HG02623 (cell line): ENCODE data around the gene TUBA4A.

Experiments
- ATAC-seq: cut with Tn5 transposase; IDR thresholded peaks from one replicate; pipeline ENCODE4 v1.9.1; 2021; ENCODE audit warnings: moderate library complexity; ENCODE audit not compliant: unreplicated experiment

TUBA4A gene

DNA sequence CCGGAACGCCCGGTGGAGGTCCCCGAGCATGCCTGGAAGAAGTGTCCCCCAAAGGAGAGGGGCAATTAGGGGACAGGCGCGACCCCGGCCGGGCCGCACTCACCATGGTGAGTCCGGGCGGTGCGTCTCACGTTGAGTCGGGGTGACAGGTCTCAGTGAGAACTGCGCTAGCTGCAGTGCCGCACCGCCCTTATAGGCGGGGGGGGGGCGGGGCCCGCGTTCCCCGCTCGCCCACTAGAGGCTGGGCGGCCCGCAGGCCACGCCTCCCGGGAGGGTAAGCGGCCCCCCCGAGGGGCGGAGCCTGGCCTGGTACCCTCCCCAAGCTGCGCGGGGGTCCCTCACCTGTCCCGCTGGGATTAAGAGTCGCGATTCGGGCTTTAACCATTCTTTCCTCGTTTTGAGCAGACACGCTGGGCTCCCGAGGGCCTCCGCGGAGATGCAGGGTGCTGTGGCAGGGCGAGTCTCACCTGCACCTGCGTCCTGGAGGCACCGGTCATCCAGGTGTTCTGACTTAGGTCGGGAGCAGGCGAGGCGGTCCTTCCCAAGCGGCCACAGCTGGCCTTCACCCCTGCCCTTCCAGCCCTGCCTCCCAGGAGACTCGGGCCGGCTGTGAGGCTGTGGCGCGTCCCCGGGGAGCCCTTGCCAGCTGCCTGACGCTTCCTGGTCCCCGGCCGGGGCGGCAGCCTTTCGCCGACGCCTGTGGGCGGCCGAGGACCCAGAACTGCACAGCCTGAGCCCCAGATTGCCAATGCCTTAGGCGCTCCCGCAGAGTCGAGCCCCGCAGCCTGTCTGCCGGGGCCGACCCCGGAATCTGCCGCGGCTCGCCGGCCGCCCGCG is at the start of gene TUBA4A:
TSS of gene TUBA4A (minus strand) at position 166 of the 837 bp plus-strand sequence. CDS start at position 106, 60 bp downstream.
- peak; percentile 40 for ATAC-seq

DNA sequence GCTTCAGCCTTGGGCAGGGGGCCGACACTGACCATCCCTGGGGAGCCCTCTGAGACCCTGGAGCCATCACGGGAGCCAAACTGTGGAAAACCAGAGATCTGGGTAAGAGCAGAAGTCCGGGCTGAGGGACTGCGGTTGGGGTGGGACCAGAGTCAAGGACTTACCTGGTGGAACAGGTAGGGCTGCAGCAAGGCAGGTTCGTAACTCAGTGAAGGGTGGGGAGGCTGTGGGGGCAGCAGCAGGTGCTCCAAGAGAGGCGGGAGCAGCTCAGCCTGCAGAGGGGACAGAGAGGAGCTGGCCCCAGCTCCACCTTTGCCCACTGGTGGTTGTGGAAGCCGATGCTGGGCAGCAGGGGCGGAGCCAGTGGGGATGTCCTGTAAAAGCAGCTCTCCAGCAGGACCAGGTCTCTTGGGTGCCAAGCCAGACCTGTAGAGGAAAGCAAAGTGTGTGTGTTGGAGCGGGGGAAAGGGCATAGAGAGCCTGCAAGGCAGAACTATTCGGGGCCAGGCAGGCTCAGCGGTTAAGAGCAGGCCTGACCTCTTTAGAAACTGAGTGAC is 48.8 kb upstream of the TUBA4A start:
- no peak for ATAC-seq

DNA sequence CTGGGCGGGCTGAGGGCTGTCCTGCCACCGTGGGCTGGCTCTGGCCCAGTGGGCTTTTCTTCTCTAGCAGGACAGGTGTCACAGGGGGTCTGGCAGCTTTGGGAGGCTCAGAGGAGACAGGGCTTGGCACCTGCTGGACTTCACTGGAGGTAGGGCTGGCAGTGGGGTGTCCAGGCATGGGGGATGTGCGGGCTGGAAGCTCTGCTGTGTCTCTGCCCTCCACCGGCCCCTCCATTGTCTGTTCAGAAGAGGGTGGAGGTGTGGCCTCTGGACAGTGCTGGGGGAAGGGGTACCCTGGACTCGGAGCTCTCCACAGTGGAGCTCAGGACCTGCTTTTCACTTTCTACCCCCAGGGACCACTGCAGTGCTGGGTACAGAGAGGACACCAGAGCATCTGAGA is 46.3 kb upstream of the TUBA4A start:
- no peak for ATAC-seq

DNA sequence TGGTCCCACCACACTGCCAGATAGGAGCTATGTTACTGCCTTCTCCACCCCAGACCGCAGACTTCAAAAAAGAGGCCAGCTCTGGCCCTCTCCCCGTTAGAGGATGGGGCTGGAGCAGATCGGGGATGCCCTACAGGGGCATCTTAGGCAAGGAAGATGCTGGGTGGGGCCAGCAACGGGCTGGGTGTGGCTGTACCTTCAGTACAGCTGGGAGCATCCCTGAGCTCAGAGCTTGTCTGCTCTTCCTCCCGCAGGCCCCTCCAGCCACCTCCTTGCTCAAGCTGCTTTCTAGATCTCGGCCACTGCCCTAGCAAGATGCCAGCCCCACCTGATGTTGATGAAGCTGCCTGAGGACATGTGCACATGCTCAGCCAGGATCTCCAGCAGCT is 45.6 kb upstream of the TUBA4A start:
- ATAC-seq, result no peak

DNA sequence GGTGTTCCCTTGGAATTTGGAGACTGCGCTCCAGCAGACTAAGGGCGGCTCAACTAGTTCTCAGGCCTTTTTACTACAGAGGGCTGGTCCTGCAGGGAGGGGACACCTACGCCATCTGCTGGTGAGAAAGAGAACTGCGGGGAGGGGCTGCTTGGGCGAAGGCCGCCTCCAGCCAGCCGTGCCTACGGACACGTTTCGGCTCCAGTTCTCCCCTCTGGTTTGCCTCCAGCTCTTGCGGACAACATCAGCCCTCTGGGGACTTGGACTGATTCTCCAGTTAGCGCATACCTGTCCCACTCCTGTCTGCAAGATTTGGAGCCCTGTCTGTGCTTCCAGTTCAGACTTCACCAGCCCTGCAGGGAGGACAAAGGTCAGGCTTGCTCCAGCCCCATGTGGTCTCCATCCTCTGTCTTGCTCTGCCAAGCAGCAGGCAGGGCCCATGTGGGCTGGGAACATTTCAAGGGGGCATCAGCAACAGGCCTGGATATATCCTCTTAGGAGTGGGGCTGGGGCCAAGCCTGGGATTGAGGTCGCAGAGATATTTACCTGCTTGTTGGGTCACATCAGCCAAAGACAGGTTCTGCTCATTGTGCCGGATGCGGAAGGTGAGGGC is 45.1 kb upstream of the TUBA4A start:
- peak; percentile 56 for ATAC-seq

DNA sequence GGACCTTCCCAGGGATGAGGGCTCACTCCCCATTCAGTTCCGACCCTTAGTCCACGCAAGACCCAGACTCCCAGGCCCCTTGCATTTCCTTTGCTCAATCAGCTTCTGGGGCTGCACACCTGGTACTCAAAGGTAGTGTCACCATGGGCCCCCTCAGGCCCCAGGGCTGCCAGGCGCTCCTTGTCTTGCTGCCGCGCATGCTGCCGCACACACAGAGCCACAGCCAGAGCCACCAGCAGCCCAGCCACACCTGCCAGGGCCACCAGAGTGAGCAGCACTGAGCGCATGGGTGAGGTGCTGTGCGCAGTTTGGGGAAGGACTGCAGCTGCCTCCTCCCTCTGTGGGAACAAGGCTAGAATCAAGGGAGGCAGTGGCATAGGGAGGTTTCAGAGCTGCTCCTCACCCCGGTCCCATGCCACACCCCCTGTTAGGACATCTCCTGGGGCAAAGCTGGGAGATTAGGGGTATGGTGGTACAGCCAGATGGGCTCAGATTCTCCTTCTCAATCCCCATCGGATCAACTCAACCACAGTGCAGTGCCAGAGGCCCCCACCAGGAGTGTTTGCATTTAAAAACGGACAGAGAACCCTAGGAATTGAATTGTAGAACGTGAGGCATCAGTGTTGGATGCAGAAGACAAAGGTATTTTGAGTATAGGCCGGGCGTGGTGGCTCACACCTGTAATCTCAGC is 44.2 kb upstream of the TUBA4A start:
- ATAC-seq, result no peak

DNA sequence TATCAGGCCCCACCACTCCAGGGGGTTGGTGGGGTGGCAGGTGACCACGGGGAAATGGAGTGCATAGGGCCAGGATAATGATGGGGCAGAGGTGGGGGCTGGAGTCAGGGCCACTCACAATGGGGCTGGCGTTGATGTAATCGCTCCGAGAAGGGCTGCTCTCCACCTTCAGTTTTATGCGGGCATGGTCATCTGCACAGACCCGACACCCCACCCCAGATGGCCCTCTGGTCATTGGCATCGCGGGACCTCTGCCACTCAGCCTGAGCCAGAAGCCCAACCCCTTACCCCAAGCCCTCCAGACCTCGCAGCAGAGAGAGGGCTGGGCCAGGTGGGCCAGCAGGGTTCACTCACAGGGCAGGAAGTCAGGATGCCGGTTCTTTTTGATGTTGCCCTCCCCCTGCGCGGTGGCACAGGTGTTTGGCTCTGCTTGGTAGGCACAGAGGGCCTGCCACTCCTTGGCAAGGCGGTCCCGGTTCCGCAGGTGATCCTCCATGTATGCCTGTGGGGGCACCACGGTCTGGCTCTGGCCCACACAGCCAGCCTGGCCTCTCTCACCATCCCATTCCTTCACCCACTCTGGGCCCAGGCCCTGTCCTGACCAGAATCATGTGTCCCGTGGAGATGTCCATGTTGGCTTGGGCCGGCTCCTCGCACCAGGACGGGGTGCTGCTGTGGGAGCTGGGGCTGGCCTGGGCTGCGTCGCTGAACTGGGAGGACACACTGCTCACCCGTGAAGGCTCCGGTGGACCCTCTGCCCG is 43.1 kb upstream of the TUBA4A start:
- ATAC-seq, result no peak

DNA sequence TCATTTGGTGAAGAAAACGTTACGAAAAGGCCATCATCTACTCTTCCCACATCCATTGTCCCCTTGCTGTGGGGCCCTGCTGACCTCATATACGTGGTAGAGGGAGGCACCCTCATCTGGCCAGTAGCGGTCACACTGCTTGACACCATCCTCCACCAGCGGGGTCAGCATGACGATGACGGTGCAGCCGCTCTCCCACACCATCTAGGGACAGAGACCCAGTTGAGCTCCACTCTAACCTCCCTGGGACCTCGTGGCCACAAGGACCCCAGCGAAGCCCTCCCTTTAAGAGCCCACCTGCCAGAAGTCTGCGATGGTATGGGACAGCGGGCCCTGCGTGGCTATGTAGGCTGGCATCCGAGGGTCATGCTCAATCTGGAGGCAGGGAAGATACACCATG is 42.4 kb upstream of the TUBA4A start:
- no peak for ATAC-seq

DNA sequence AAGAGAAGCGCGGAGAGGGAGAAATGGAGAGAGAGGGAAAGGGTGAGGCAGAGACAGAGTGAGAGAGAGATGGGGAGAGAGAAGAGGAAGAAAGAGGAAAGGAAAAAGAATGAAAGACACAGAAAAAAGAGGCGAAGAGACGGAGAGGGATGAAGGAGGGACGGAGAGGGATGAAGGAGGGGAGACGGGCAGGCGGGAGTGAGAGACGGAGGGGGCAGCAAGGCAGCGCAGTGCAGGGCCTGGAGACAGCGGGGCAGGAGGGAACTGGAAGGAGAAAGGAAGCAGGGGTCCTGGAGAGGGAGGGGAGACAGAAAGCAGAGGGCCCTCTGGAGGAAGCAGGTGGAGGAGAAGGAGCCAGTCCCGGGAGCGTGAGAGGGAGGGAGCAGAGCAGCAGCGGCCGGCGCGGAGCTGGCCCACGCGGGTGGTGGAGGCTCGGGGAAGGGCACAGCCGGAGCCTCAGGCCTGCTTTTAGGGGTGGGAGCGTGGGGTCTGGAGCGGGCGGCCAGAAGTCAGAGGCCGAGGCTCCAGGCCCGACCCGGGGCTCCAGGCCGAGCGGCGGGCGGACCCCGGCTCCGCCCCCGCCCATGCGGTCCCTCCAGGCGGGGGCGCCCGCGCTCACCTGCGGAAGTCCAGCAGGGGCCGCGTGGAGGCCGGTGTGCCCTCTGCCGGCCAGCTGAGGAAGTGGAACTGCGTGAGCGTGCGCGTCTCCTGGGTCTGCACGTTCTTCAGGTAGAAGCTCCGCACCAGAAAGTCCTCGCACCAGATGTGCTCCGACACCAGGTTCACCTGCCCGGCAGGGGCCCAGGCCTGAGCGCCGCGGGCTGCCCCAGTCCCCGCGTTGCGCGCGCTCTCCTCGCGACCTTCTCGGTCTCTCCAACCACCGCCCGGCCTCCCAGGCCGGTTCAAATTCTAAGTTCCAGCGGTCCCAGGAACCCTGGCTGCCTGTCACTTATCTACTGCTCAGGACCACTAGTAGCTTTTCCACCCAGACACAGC is 40.9 kb upstream of the TUBA4A start:
- peak; percentile 85 for ATAC-seq

DNA sequence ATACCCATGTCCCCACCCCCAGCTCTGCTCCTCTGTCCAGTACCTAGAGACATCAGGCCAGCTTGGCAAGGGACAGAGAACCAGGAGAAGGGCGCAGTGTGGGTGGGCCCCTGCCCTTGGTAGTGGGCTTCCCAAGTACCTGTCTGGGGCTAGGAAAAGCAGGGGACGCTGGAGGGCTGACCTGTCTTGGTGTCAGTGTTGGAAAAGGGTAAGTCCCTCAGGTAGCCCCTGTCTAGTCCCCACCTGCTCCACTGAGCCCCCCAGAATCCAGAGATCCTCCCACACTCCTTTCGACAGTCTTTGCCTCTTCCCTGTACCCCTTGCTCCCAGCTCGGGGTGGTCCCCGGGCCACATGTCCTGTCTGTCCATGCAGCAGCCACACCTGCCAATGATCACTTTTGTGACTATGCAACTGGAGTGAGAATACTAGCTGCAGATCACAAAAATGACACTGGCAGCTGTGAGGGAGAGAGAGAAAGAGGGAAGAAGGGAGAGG is 40.1 kb upstream of the TUBA4A start:
- no peak for ATAC-seq

DNA sequence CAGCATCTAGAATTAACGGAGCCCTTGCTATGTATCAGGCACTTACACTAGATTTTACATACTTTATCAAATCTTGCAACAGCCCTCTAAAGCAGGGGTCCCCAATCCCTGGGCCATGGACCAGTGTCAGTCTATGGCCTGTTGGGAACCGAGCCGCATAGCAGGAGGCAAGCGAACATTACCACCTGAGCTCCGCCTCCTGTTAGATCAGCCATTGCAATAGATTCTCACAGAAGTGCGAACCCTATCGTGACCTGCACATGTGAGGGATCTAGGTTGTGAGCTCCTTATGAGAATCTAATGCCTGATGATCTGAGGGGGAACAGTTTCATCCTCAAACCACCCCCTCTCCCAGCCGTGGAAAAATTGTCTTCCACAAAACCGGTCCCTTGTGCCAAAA is 38.9 kb upstream of the TUBA4A start:
- ATAC-seq, result no peak

DNA sequence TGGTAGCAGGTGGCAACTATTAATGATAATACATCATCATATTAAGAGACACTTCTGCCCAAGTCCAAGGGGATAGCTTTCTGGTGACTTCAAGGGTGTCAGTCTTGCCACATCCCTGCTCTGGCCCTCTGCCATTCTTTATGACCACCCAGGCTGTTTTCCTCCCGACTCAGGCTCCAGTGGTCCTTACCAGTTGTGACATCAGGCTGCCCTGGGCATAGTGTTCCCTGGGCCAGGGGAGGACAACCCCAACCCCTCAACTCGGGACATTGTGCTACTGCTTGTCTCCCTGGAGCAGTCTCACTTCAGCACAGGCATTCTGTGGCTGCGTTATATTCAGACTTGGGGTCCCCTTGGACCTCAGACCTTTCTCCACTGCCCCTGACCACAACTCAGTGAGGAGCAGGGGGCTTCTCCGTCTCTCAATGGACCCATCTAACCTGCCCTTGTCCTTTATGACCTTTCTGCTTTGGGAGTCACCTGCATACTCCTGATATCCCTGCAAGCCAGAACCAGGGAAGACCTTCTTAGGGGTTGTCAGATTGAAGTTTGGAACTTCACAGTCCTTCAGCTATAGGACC is 38.3 kb upstream of the TUBA4A start:
- no peak for ATAC-seq

DNA sequence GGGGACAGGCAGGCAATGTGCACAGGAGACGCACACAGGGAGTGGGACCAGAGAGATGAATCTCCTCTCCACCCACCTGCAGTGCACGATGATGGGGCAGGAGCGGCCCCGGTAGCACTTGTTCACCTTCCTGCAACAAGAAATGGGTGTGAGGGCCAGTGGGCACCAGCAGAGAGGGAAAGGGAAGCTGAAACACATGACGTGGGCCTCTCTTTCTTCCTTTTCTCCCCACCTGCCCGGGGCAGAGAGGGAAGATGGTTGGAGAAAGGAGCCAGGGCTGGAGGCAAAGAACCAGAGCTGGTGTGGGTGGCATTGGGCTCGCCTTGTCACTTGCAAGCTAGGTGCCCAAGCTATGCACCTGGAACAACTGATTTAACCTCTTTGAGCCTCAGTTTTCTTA is 37.7 kb upstream of the TUBA4A start:
- ATAC-seq, result no peak

DNA sequence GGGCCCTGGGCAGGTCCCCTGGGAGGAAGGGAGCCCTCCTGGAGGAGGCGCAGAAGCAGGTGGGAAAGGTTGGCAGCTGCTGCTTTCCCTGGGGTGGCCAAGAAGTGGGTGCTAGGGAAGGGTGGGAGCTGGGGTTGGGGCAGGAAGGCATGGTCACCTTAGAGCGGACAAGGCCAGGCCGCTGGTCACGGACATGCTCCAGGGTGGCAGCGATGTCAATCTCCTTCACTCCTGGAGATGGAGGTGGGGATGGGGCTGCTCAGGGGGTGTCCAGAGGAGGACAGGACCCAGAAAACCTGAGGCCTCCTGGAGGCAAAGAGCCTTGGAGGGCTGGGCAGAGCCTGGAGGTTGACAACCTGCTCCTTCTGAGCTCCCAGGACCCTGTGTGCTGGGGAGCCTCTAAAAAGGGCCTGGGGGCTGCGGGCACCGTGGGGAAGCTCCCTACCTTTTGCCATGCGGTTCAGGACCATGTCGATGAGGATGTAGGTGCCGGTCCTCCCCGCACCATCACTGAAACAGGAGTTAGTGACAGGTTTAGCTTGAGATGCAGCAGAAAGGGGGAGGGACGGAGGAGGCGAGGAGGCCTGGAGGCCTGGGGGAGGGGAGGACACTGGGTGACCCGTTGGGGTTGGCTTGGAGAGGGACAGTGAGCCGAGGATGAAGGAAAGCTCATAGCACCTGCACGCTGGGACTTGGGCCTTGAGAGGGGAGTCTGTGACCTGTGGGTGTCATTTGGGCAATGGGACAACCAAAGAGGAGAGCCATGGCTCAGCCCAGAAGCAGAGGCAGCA is 36.9 kb upstream of the TUBA4A start:
- ATAC-seq, result no peak

DNA sequence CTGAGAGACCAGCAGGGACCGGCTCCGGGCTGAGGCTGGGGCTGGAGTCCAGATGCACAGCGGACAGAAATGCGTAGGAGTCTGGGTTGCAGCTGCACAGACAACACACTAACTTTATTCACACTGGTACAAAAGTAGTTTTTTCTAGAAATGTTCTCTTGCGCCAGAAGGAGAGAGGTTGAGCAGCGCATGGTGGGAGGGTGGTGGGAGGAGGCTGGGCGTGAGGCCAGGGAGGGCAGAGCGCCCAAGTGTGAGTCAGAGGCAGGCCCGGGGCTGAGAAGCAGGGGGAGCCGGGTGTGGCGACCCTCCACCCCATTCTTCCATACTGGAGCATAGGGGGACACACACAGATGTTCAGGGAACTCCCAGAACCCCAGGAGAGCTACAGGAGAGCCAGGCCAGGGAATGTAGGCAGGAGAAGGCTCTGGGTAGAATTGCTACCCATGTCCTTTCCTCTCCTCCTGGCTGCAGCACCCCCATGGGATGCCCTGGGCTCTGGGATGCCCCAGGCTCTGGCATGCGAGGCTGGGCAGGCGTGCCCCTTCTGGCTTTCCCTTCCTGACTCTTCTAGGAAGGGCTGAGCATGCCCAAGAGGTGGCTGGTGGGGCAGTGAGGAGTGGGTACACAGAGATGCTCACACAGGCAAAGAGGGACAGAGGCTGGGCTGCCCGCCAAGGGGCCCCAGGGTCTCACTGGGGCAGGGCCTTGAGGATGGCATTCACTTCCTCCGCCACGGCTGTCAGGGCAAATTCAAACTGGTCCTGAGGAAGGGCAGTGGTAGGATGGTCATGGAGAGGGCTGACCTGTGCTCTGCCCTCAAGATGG is 36.0 kb upstream of the TUBA4A start:
- ATAC-seq, result no peak

DNA sequence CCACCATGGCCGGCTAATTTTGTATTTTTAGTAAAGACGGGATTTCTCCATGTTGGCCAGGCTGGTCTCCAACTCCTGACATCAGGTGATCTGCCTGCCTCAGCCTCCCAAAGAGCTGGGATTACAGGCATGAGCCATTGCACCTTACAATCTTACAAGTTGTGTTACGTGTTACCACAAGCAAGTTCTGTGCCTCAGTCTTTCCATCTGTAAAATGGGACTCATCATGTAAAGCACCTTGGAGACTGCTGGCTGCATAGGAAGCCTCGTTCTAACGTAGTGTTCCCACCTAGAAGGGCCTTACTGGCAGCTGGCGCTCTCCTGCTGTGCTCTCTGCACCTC is 35.4 kb upstream of the TUBA4A start:
- ATAC-seq, result no peak

DNA sequence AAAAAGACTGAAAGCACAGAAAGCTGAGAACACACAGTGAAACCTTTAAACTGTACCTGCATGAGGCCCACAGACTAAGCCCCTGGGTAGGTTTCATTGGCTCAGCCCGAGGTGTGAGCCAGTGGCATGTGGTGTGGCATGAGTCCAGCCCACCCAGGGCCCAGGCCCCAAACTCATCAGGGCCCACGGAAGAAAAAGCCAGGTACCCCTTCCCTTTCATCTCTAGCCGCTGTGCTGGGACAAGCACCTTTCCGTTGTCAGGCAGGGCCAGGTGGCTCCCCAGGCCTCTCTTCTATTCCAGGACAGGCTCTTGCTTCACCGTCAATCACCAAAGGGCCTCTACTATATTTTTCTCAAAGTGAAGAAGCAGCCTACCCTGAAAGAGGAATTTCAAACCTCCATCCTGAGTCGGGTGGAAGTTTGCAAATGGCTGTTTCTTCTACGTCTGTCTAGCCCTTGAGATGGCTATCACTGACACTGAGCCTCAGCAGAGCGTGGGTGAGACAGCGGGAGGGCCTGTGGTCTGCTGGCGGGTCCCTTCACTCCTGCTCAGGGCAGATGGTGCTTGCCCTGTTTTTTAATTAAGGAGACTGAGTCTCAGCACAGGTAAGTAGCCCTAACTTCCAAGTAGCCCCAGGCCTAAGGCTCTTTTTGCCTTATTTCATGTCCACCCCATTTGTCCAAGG is 34.0 kb upstream of the TUBA4A start:
- ATAC-seq, result no peak
